Measurements from ENCODE around the gene MCTP2.

DNA sequence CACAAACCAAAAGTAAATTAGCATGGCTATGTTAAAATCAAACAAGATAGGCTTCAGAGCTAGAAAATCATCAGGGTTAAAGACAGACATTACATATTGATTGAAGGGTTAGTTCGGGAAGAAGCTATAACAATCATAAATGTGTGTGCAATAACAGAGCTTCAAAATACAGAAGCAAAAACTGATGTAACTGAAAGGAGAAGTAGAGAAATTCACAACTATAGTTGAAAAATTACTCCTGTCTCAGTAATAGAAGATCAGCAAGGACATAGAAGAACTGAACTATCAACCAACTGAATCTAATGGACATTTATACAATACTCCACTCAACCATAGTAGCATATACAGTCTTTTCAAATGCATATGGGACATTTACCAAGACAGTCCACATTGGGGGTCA is 59.4 kb downstream of the MCTP2 start:
- TF ChIP-seq ZNF404 (tag by site-specific recombination; IDR thresholded peaks at IDR 0.05), result no peak
- no peak for TF ChIP-seq CTCF (tag by site-specific recombination; IDR thresholded peaks at IDR 0.05)
- no peak for TF ChIP-seq ZNF335 (tag by site-specific recombination; conservative IDR thresholded peaks at IDR 0.05)
- no peak for TF ChIP-seq IKZF3 (tag by site-specific recombination; IDR thresholded peaks at IDR 0.05)
- no peak for TF ChIP-seq ZNF324 (tag by site-specific recombination; IDR thresholded peaks at IDR 0.05)
- TF ChIP-seq PRDM4 (tag by site-specific recombination; IDR thresholded peaks at IDR 0.05), result no peak
- TF ChIP-seq ZNF76 (tag by site-specific recombination; IDR thresholded peaks at IDR 0.05; ENCODE audit: borderline replicate concordance, low read depth), result no peak
- no peak for TF ChIP-seq REST (tag by site-specific recombination; IDR thresholded peaks at IDR 0.05)
- TF ChIP-seq ZBTB1 (tag by site-specific recombination; IDR thresholded peaks at IDR 0.05), result no peak
- TF ChIP-seq ZNF510 (tag by site-specific recombination; IDR thresholded peaks at IDR 0.05; ENCODE audit: insufficient replicate concordance), result no peak
- TF ChIP-seq ZNF707 (tag by site-specific recombination; IDR thresholded peaks at IDR 0.05), result no peak
- no peak for TF ChIP-seq ZNF830 (tag by site-specific recombination; IDR thresholded peaks at IDR 0.05; ENCODE audit: low read depth)
- no peak for TF ChIP-seq ZNF121 (tag by site-specific recombination; IDR thresholded peaks at IDR 0.05)
